HG03060 (cell line): Measurements from ENCODE around the gene TENM4.

ENCODE experiments used
- ATAC-seq: cut with Tn5 transposase; IDR thresholded peaks from one replicate; pipeline ENCODE4 v1.9.1; 2021; ENCODE audit warnings: low read depth, moderate number of reproducible peaks; ENCODE audit not compliant: unreplicated experiment

Gene TENM4

GRCh38 chr11:79155237-79155636, 285.6 kb downstream of the TENM4 start:
- no peak for ATAC-seq

DNA sequence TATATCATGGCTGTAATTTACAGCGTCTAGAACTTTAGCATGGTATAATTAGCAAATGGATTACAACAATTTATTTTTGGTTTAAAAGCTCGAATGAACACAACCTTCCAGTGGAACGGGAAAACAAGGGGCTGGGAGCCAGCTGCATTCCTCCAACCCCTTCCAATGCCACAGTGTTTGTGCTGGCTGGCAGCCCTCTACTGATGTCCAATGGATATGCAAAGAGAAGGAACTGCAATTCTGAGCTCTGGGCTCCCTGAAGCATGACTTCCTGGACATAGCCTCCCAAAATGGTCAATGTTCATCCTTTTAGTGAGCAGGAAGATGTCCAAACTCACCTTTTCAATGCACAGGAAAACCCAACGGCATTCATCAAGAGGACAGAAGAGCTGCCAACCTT, 288.3 kb downstream of the TENM4 start:
- no peak for ATAC-seq

DNA sequence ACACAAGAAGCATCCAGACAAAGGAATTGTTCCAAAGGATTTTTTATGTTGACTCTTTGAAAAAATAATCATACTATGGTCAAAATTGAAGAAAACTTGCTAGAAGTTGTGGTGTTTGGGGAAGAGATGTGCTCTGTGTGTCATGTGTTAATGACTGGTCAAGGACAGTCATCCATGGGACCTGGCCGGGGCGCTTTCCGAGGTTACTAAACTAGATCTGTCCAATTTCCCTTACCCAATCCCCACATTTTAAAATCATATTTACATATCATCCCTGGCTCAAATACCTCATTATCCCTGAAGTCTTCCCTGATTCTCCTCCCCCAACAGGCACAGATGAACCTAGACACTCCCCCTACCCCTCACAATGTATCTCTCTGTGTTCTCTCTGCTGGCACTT, 289.4 kb downstream of the TENM4 start:
- ATAC-seq: no peak

- ATAC-seq: no peak
Observed at GRCh38 chr11:79150966-79151365, 289.9 kb downstream of the TENM4 start.

GRCh38 chr11:79150320-79150719, 290.5 kb downstream of the TENM4 start:
- no peak for ATAC-seq

DNA sequence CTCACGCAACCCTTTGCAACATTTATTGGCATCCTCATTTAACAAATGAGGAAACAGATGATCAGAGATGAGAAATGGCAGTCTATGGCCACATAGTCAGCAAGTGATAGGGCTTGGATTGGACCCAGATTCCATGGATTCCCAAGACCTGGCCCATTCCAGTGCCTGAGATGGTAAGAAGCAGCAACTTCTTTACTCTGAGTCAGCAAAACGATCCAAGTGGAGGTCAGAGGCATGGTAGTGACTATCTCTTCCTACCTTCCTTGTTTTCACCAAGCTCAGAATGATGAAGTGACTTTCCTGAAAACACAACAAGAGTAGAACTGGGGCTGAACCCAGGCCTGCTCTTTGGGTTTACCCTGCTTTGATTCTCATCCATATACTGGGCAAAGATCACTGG, 293.1 kb downstream of the TENM4 start:
- no peak for ATAC-seq

DNA sequence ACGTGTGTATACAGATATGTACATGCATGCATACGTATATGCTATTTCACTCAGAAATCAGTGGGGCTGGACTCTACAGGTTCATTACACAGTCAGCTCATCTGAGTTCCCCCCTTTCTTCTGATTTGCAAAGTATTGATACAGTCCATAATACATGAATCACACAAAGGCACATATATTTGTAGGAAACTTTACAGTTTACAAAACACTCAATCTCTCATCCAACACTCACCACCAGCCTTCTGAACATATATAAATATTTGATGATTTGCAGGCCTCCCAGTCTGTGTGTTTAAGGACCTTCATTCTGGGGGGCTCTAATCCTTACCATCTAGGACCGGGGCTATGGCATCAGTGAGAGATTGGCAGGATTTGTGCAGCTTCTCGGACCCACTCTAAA, 293.8 kb downstream of the TENM4 start:
- no peak for ATAC-seq

GRCh38 chr11:79139900-79140299, 300.9 kb downstream of the TENM4 start:
- ATAC-seq: no peak

- ATAC-seq: no peak
Observed at GRCh38 chr11:79129702-79130101, 311.1 kb downstream of the TENM4 start.

DNA sequence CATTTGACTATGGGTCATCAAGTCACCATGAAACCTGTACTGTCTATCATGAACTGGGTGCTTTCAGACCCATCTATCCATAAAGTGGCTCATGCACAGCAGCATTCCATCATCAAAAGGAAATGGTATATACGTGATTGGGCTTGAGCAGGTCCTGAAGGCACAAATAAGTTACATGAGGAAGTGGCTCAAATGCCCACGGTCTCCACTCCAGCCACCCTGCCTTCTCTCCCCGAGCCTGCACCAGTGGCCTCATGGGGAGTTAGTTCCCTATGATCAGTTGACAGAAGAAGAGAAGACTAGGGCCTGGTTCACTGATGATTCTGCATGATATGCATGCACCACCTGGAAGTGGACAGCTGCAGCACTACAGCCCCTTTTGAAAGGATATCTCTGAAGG, 312.5 kb downstream of the TENM4 start:
- ATAC-seq: no peak

GRCh38 chr11:79122759-79123158, 318.1 kb downstream of the TENM4 start:
- ATAC-seq: no peak

- no peak for ATAC-seq
Observed at GRCh38 chr11:79121351-79121750, 319.5 kb downstream of the TENM4 start.

- ATAC-seq: no peak
Observed at GRCh38 chr11:79119491-79120284, 321.1 kb downstream of the TENM4 start.

- ATAC-seq: no peak
Observed at GRCh38 chr11:79117488-79117887, 323.3 kb downstream of the TENM4 start.

- no peak for ATAC-seq
Observed at GRCh38 chr11:79116600-79116999, 324.2 kb downstream of the TENM4 start.

- no peak for ATAC-seq
Observed at GRCh38 chr11:79113054-79113690, 327.7 kb downstream of the TENM4 start.

DNA sequence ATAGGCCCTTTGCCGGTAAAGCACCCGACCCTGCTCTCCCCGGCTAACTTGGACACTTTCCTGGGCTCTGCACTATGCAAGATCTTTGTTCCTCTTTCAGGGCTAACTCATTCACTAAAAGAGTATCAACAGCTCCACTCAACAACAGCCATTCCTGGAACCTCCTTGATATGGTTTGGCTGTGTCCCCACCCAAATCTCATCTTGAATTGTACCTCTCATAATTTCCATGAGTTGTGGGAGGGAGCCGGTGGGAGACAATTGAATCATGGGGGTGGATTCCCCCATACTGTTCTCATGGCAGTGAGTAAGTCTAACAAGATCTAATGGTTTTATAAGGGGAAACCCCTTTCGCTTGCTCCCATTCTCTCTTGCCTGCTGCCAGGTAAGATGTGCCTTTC, 330.0 kb downstream of the TENM4 start:
- ATAC-seq: no peak

GRCh38 chr11:79110321-79110720, 330.5 kb downstream of the TENM4 start:
- ATAC-seq: no peak

DNA sequence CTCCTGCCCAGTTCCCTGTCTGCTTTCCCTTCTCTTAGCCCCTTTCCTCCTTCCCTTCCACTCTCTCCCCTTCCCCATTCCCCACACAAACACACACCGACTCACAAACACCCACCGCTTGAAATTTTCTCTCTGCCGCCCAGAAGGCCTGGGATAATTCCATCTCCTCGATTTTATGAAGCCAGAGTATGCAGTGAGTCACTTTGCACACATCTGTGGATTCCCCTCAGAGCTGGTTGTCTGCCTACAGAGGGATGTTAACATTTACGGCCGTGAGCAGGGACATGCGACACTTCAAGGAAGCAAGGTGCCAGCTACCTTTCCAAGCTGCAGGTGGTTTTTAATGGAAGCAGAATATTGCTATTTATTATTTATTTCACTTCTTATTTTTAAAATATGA, 332.0 kb downstream of the TENM4 start:
- no peak for ATAC-seq

DNA sequence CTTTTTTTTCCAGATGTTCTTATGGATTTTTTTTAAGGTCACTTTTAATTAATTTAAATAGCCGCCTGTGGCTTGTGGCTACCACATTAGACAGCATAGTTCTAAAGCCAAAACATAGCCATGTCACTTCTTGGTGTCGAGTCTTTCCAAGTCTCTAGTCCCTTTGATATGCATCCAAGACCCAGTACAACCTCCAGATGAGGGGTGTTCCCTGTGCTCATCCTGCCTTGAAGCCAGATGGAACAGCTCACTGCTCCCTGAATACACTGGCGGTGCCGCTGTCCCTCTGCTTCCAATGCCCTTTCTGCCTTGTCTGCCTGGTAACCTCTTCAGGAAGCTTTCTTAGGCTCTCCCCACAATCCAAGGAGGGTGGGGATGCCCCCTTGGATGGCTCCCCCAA, 338.0 kb downstream of the TENM4 start:
- ATAC-seq: no peak

DNA sequence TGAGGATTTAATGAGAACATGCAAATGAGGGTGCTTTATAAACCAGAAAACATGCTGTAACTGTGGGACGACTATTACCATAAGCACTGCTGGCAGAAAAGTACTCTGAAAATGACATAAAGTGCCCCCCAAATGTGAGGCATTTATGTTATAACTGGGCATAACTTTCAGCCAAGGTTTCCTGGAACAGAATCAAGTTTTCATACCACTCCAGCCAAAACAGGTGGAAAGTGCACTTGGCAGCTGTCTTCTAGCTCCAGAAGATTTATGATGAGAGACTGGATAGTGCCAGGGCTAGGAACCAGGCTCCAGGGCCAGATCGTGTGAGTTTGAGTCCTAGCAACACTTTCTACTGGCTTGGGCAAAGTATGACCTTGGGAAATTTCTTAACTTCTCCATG, 339.2 kb downstream of the TENM4 start:
- ATAC-seq: no peak
